GM19328 (cell line): Measurements from ENCODE around the gene ATOH8.

Source experiments
- ATAC-seq: cut with Tn5 transposase; IDR thresholded peaks from one replicate; pipeline ENCODE4 v1.9.1; 2021; ENCODE audit warnings: mild to moderate bottlenecking, moderate library complexity; ENCODE audit not compliant: unreplicated experiment

ATOH8 gene

DNA sequence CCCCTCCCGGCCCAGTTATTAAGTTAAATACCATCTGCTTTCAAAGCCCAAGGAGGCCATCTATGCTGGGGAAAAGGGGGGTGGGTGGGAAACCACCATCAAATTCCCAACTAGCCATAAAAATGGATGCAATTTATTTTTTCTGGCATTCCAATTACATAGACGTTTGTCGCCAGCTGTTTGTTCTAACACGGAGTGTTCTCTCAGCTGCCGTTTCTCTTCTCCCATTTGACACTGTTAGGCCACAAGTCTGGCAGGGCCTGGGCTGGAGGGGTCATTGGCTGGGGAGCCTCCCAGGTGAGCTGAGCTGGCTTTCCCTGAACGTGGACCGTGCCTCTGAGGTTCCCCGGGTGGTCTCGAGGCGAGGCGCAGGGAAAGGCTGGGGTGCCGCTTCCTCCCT lies 16.6 kb downstream of the ATOH8 start:
- no peak for ATAC-seq

DNA sequence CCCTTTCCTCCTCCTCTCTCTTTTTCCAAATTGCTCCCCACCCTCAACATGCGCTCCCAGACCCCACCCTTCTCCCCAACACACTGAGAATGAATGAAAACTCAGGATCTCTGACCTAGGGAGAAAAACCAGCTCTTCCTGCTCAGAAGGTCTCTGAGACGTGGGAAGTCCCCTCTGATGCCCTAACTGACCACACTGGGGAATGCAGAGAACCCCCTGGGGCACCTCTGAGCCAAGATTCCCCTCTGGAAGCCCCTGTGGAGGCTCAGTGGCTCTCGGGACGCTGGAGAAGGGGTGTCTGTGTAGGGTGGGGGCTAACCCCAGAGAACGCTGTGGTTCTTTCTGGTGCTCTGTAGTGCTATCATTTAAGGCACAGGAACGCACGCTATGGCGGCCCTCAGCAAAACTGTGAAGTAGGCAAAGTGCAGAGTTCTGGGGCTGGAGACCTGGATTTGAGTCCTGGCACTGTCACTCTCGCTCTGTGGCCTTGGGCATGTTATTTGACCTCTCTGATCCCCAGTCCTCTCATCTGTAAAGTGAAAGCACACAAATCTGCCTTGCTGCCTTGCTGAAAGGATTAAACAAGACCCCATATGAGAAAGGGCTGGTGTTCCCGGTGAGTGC lies 17.1 kb downstream of the ATOH8 start:
- ATAC-seq = no peak

DNA sequence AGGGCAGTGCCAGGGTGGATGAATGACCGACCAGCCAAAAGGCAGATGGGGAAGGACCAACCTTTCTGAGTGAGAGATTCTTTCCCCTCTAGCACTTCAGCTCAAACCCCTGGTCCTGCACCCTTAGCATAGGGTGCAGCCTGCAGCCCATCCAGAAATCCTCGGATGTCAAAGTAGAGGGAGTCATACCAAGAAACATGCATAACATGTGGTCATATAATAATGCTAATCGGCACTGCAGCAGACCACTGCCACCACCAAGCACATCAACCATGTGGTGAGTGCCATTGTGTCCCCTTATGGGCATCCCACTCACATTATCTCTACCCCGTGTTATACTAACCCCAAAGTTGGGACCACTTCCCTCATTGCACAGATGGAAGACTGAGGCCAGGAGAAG lies 17.7 kb downstream of the ATOH8 start:
- no peak for ATAC-seq

DNA sequence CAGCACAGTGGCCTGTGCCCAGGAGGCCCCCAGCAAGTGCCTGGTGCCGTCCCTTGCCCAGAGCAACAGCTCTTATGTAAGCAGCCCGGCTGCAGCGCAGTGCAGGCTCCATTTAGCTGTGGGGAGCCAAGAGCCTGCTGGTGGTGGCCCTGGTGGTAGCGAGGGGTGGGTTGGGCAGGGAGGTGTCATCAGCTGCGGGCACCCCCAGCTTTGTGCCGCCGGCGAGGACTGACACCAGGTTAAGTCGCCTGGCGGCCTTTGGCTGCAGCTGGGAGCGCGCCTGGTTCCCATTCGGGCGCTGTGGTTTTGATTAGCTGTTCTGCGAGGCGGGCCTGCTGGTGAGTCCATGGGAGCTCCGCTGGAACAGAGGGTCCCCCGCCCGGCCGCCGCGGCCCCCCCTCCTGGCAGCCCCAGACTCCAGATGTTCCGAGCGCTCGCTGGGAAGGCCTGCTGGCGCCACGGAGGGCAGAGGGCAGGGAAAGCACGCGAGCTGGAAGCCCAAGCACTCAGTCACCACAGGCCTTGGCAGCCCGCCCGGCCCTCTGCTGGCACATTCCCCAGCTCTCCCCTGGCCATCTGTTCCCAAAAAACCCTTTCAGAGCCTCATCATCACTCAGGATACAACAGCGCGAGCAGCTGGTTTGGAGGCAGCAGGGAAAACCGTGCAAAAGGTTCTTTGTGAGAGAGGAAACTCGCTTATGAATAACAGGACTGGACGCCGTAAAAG lies 18.4 kb downstream of the ATOH8 start:
- ATAC-seq = no peak

DNA sequence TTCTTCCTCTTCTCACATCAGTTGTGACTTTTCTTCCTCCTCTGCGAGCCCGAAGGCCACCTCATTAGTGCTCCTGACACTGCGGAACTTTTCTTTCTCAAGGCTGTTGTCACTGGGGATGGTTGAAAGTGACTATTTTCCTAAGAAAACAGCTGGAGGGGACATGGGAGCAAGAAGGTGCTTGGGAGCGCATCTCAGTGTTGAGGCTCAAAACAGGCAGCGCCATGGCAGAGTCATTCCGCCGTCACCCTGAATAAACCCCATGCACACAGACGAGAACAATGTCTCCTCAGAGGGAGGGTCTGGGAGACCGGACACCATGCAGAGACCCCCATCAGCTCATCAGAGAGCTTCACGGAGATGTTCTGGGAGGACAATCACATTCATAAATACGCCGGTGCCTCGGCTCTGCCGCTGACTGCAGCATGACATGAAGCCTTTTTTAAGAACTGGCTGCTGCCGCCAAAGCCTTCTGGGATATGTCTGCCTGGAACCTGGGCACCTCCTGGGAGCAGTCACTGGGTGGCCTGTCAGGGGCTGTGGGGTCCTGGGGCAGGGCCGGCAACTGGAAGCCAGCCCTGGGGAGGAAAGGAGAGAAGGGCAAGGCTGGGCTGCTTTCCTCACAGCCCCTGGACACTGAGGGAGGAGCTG lies 19.2 kb downstream of the ATOH8 start:
- ATAC-seq = no peak

DNA sequence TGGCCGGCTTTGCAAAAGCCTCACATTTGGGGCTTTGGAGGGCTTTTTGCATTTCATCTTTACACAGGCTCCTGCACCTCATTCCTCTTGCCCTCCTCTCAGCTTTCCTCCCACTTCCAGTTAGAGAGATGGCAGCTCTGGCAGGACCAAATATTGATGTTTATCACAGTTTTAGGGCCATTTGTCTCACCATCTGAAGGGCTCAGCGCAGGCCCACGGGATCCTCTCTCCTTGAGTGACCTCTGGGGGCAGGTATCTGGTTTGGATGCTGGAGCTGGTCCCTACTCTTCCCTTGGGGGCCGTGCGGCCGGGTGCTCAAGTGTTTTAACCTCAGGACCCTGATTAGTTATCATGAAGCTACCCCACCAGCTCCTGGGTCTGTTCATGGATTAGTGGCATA lies 19.9 kb downstream of the ATOH8 start:
- ATAC-seq = no peak

DNA sequence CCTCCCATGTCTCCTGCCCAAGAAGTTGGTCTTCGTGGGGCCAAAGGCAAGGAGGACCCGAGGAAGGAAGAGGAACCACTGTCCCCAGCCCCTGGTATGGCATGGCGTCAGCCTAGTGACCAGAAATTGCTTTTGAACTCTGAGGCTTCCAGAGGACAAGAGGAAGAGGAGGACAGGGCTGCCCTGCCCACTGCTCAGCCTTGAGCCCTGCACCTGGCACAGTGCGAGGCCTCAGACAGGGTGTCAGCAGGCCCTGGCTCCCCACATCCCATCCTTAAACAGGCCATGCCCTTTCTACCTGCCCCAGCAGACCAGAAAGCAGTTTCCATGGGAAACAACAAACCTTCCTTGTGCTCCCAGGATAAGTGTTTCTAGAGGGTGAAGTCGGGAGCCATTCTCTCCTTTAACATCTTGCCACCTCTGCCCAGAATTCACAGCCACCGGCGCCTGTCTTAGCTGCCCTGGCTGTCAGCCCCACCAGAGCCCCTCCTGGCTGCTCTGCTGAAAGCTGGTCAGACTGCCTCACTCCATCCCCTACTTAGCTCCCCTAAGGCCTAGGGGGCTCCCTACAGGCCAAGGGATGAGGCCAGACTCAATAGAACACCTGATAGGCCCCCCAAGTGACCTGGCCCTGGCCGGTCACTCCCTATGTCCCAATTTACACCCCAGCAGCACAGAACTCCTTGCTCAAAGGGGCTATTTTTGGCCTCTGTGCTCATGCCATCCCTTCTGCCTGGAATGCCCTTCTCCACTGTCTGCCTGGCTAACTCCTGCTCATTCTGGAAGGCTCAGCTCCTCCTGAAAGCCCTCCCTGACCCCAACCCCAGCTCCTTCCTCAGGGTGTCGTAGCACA lies 20.6 kb downstream of the ATOH8 start:
- ATAC-seq = no peak

DNA sequence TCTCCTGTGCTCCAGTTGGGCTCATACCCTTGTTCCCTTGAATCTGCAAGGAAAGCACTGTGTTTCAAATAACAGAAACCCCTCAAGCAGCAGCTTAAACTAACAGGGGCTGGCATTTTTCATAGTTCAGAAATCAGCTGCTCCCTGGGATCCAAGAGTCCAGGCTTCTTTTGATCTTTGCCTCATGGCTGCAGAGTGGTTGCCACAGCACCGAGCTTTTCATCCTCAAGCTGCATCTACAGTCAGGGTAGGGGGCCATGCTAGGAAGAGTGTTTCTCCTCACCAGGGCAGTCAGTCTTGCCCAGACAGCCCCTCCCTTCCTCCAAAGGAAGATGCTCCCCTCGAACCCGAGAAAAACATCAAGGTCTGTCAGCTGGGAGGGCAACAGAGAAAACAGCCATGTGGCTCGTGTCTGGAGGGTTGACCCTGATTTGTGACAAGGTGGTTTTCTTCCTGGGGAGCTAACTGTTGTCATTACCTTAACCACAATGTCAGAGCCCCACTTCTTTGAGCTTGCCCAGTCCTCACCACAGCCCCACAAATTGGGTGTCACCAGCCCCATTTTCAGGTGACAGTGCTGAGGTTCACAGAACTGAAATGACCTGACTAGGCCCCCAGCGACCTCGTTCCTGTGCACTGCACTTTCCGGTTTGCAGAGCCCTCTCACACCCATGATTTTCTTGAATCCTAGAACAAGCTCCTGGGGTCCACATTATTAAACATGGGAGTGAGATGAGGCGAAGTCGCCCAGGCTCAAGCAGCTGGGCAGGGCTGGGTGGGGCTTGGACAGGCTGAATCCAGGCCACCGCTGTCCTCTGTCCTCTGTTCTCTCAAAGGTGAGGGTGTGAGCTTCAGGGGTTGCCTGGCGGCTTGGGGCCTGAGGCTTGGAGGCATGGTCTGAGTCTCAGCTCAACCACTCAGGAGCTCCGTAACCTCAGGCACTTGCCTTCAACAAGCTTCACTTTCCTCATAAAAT lies 21.9 kb downstream of the ATOH8 start:
- no peak for ATAC-seq

DNA sequence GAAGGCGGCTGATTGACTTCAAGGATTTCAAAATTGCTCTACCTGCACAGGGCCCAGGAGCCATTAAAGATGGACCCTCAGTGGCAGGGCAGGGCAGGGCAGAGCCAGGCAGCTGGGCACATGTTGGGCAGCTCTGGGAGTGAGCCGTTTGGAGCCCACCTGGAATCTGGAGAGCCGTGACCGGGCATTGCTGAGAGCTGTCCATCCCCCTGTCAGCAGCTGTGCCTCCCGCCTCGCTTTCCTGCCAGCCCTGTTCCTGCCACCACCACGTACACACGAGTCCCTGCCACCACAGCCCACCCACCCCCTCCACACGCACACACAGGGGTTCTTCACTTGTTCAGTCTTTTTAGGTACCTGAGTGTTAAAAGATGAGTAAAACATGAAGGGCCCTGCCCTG lies 22.9 kb downstream of the ATOH8 start:
- ATAC-seq = no peak

DNA sequence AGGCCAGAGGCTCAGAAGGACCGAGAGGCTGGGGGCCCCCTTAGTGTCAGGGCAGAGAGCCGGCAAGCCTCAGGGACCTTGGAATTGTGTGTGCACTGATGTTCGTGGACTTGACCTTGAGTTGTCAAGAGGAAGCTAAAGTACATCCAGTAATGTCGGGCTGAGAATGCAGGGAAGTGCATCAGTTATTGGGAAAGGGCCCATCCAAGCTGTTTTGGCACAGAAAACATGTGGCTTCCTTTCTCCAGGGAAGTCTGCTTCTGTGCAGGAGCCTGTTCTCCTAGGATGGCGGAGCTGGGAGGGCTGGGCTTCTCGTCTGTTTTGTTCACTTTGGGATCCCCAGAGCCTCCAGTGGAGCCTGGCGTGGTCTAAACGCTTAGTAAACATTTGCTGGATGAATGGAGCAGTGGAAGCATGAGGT lies 23.7 kb downstream of the ATOH8 start:
- ATAC-seq = no peak

DNA sequence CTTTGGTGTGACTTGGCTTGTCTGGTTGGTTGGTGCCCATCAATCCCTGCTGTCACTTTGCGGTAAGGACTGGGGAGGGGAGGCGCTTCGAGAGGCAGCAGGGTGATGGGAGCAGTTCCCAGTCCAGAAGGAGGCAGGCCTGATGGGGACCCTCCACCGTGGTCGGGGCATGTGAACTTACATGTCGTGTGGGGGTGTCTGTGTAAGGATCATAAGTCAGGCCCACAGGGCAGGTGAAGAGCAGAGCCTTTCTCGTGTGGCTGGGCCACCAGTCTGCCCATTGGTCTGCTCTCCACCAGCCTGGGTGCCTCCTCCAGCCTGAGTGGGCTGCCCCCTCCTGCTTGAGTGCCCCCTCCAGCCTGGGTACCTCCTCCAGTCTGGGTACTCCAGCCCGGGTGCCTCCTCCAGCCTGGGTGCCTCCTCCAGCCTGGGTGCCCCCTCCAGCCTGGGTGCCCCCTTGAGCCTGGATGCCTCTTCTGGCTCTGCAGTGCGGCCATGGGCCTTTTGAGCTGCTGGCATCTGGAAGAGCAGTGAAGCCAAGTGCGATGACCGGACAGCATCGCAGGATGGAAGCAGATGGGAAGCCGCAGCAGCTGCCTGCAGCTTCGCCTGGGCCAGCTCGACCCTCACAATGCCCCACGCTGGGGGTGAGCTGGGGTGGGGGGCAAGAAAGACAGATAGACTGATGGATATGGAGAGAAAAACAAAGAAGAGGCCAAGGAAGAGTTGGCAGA lies 25.0 kb downstream of the ATOH8 start:
- ATAC-seq = no peak

DNA sequence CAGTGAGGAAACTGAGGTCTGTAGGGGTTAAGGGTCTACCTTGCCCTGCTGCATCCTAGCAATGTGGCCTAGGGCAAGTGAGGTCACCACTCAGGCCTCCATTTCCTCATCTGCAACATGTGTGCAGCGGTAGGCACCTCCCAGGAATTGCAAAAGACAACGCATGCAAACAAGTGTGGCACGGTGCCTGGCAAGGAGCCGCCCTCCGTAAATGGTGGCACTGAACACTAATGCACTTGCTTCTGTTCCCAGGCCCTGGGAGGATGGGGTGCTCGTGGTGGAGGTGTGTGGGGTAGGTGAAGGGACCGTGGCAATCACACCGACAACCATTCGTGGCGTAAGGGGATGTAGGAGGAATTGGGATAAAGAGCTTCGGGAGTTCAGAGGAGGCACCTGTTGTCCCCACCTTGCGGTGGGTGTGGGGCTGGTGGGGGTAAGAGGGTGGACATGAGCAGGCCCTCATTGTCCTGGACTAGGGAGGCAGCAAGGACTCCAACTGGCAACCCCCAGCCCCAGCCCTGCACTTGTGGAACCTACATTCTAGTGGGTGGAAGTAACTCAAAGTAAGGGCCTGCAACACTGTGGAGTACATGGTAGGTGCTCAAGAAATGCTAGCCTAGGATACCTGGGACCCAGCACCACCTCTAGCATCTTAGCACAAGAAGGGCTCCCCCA lies 26.0 kb downstream of the ATOH8 start:
- no peak for ATAC-seq

DNA sequence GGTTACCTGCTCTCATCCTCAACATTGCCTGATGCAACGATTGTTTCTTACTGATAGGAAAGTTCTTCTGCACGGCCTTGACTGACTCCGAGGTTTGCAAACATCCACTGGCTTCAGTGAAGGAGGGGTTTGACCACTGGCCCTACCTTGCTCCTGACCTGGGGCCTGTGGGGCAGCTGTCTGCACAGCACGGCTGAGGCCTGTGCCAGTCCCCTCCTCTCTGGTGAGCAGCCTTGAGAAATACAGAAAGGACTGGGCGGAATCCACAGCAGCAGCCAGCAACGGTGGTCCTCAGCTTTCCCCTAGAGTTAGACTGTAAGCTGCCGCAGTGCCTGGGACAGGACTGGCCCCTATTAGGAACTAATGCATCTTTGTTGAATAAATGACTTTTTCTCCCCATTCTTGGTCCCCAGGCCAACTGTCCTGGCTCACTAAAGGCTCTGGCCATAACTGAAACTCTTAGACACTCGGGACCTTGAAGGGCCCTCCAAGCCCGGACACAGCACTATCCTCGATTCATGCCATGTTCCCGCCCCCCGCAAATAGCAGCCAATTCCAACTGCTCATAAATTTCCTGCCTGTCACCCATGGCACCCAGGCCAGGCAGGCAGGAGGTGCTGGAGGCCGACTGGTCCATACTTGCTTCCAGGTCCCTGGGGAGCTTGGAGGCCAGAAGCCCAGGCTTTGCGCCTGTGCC lies 26.7 kb downstream of the ATOH8 start:
- no peak for ATAC-seq

DNA sequence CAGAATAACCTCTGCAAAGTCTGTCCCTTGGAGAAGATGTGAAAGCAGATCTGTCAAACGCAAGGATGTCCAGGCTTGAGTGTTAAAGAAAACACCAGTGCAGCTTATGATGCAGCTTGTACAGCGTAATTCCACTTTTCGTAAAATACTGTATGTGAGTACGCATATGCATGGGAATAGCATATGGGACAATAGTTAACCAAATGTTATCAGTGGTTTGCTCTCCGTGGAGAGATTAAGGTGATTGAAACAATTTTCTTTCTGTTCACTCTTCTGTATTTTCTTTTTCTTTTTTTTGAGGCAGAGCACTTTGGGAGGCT lies 27.2 kb downstream of the ATOH8 start:
- ATAC-seq = no peak

DNA sequence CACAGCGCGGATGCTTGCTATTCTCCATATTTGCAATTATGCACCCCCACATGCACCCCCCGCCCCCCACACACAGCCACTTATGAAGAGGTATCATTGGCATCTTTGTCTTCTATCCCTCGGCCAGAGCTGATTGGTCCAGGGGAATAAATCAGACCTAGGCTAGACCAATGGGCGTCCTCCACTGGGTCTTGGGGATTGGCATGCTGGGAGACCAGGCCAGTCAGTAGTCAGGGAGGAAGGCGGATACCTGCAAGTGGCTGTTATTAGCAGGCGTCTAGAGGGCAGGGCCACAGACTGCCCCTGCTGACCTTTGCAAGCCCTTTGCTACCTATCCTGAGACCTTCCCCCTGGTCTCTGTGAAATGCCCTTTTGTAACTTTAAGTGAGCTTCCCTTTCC lies 30.0 kb downstream of the ATOH8 start:
- ATAC-seq = no peak

DNA sequence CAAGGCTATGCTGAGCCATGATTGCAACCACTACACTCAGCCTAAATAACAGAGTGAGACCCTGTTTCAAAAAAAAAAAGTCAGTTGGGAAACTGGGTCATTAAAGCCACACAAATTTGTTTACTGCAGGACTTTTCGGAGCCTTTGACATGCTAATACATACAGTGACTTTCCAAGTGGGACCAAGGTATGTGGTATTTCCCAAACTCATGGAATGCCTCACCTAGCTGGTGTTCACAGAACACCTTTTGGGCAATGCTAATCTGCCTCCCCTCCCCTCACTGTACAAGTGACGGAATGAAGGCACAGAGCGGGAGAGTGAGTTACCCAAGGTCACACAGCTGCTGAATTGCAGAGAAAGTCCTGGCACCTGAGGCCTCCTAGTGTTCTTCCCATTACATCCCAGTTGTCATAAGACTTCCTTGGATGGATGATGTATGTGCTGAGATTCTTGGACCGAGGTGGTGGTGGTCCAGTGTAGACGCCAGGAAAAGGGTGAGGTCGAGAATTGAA lies 30.7 kb downstream of the ATOH8 start:
- no peak for ATAC-seq

DNA sequence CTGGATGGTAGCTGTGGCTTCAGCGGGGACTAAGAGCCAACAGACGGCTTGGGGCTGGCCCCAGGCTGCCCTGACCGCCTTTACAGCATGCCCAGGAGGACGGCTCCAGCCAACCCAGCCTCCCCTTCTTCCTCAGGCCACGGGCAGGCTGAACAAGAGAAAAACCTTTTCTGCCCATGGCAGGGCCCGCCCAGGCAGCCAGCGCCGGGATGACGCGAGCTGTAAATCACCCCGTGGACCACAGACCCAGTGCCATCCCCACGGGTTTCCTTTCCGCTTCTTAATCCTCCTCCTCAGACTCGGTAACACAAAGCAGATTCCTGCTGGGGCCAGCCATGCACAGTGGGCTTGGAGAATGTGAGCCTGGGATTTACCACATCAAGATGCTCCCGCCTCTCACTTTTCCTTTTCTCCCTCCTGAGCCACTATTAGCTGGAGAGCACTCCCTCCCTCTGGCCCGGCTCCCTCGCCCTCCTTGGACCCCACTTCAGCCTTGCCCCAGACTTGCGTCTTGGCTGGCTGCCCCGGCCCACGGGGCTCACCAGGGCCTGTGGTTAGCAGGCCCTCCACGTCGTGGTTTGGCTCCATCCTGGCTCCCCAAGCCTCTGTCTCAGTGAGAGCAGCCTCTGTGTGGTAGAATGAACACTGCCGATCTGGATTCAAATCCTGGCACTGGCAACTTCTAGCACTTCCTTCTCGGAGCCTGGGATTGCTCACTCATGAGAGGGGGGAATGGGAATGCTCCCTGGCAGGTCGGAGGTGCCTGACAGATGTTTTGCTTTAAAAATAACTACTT lies 31.4 kb downstream of the ATOH8 start:
- no peak for ATAC-seq

DNA sequence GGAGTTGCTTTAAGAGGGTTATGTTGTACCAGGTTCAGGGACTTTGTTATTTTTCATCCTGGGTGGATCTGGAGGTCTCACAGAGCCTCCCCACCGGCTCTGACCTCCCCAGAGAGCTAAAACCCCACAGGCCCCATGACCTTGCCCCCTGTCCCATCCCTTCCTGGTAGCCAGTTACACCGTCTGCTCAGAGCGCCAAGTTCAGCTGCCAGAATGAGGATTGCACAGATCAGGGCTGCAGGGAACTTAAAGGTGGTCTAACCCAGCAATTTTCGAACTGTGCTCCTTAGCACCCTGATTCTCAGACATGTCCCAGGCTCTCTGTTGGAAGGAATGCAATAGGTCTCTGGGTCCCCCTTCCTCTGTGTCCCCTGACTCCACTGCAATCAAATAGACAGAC lies 32.1 kb downstream of the ATOH8 start:
- no peak for ATAC-seq
